K562 (cell line): Measurements from ENCODE around the gene KLB. TPM values are rescaled to one million over a fixed set of nuclear protein-coding genes. Genes with fewer than 3 reads are reported as not detected.
A peak's percentile ranks its signal among the peaks of the same experiment; 100 is the strongest.

Source experiments
- ATAC-seq: fragments of 200-7000 bp; cut with Tn5 transposase; 3 replicates; pipeline ENCODE4 v1.9.1; 2020; ENCODE audit warnings: moderate library complexity
- BruUV-seq: library from RNA; stranded (reverse); fragments of 400-500 nt; replicated peaks from 2 replicates; lab custom pipeline; 2021; lab: Mats Ljungman, UMichigan
- CTCF ChIA-PET: fragments of 300-600 bp; formaldehyde crosslinking; extraction: SDS; loops from one replicate; lab custom pipeline; 2021; ENCODE audit warnings: low intra/inter-chr PET ratio; lab: Yijun Ruan, JAX
- POLR2A ChIA-PET: fragments of 300-600, 350-650 bp; sonication (Branson Sonifier 250); formaldehyde crosslinking; extraction: SDS; loops from one replicate; lab custom pipeline; 2021; ENCODE audit warnings: antibody characterized with exemption, inconsistent platforms; lab: Yijun Ruan, JAX
- DNase-seq, 4 experiments: peaks; one replicate each; pipeline versions ENCODE4 v3.0.0 to v3.0.0-alpha.2; 2011 to 2018; ENCODE audit warnings: low spot score in 3 of 4, mixed read lengths in 3 of 4; ENCODE audit errors: extremely low read depth in 1 of 4
- FAIRE-seq: peaks from 2 replicates; lab custom pipeline; 2011; peaks lifted over from hg19 to GRCh38; lab: Jason Lieb, UNC
- H2AFZ ChIP-seq: 2 replicates; pipeline ENCODE4 v1.6.0; 2011; ENCODE audit warnings: low read depth, low read length, control low read depth, inconsistent platforms
- H3K27ac ChIP-seq: fragments of 200-600 bp; 3 replicates; pipeline ENCODE4 v1.8.0; 2011; ENCODE audit warnings: low read depth, mild to moderate bottlenecking, control low read depth, inconsistent platforms, low read length, moderate library complexity, mixed read lengths; ENCODE audit errors: extremely low read depth
- H3K27me3 ChIP-seq, 2 experiments: fragments of 300-600 bp in 1 of 2; 2 replicates in 1 of 2; 3 replicates in 1 of 2; pipeline versions ENCODE4 v1.6.0 to v1.8.0; 2011; ENCODE audit warnings: inconsistent platforms in 2 of 2, low read length in 2 of 2, mild to moderate bottlenecking in 1 of 2, mixed read lengths in 1 of 2, moderate library complexity in 1 of 2; ENCODE audit not compliant: control insufficient read depth in 2 of 2, insufficient read depth in 2 of 2
- H3K36me3 ChIP-seq: fragments of 300-600 bp; 3 replicates; pipeline ENCODE4 v1.8.0; 2011; ENCODE audit warnings: mild to moderate bottlenecking, low read length, inconsistent platforms; ENCODE audit not compliant: control insufficient read depth, insufficient read depth
- H3K4me1 ChIP-seq, 2 experiments: fragments of 200-600 bp in 1 of 2; replicated peaks in 1 of 2; 2 replicates in 1 of 2; 3 replicates in 1 of 2; pipeline versions ENCODE4 v1.5.1 to v1.8.0; 2011; ENCODE audit warnings: inconsistent platforms in 2 of 2, low read length in 2 of 2, mild to moderate bottlenecking in 1 of 2, mixed read lengths in 1 of 2, moderate library complexity in 1 of 2; ENCODE audit not compliant: control insufficient read depth in 2 of 2, insufficient read depth in 2 of 2
- H3K4me2 ChIP-seq: 2 replicates; pipeline ENCODE4 v1.6.1; 2011; ENCODE audit warnings: low read length, control low read depth, inconsistent platforms, mixed read lengths; ENCODE audit not compliant: insufficient read depth
- H3K4me3 ChIP-seq: fragments of 200-600 bp; sonication (generic), shearing (Covaris generic); 2 replicates; pipeline ENCODE4 v1.5.1; 2016; ENCODE audit warnings: control low read depth, inconsistent platforms
- H3K79me2 ChIP-seq: fragments of 200-600 bp; 3 replicates; pipeline ENCODE4 v1.8.0; 2011; ENCODE audit warnings: low read length, inconsistent platforms; ENCODE audit not compliant: control insufficient read depth, insufficient read depth
- H3K9ac ChIP-seq, 2 experiments: 2 replicates each; pipeline versions ENCODE4 v1.6.0 to v1.6.1; 2011; ENCODE audit warnings: low read depth in 2 of 2, low read length in 2 of 2, control low read depth in 1 of 2, inconsistent platforms in 1 of 2, mild to moderate bottlenecking in 1 of 2, mixed read lengths in 1 of 2; ENCODE audit not compliant: insufficient read depth in 1 of 2
- H3K9me1 ChIP-seq: one replicate; pipeline ENCODE4 v1.6.0; 2011; ENCODE audit warnings: inconsistent platforms, mild to moderate bottlenecking, low read length, moderate library complexity; ENCODE audit not compliant: control insufficient read depth, insufficient read depth
- H3K9me3 ChIP-seq: replicated peaks from 2 replicates; pipeline ENCODE4 v1.5.1; 2011; ENCODE audit warnings: low read depth, low read length, inconsistent platforms; ENCODE audit not compliant: control insufficient read depth, insufficient read depth
- H4K20me1 ChIP-seq: replicated peaks from 2 replicates; pipeline ENCODE4 v1.6.1; 2011; ENCODE audit warnings: low read length, inconsistent platforms, mixed read lengths; ENCODE audit not compliant: control insufficient read depth, insufficient read depth
- BCLAF1 ChIP-seq, 2 experiments: fragments of 450-650 bp in 1 of 2; IDR thresholded peaks; 2 replicates each; pipeline ENCODE4 v1.6.1; 2011 to 2017; ENCODE audit warnings: low read depth in 2 of 2, antibody characterized with exemption in 1 of 2, borderline replicate concordance in 1 of 2, low read length in 1 of 2, mild to moderate bottlenecking in 1 of 2, mixed read lengths in 1 of 2; ENCODE audit not compliant: control insufficient read depth in 1 of 2
- CHD4 ChIP-seq: fragments of 200-600 bp; sonication (generic); IDR thresholded peaks from 3 replicates; pipeline ENCODE4 v1.6.1; 2012; ENCODE audit warnings: low read depth, mild to moderate bottlenecking, mixed read lengths, low read length, inconsistent platforms; ENCODE audit not compliant: insufficient read depth, insufficient replicate concordance, poor library complexity, severe bottlenecking
- E2F6 ChIP-seq, 2 experiments: IDR thresholded peaks; 2 replicates each; pipeline ENCODE4 v1.6.1; 2011; ENCODE audit warnings: borderline replicate concordance in 1 of 2, control low read depth in 1 of 2, low read depth in 1 of 2, low read length in 1 of 2, mild to moderate bottlenecking in 1 of 2, mixed read lengths in 1 of 2, moderate library complexity in 1 of 2; ENCODE audit not compliant: insufficient read depth in 1 of 2, insufficient read length in 1 of 2, poor library complexity in 1 of 2, severe bottlenecking in 1 of 2; ENCODE audit errors: extremely low read depth in 1 of 2
- EZH2 ChIP-seq: IDR thresholded peaks from 2 replicates; pipeline ENCODE4 v1.6.1; 2012; ENCODE audit warnings: low read depth, mild to moderate bottlenecking, inconsistent platforms, low read length, borderline replicate concordance
- HOXB6 ChIP-seq: fragments of 250-450 bp; sonication (Bioruptor Pico); IDR thresholded peaks from 2 replicates; pipeline ENCODE4 v1.5.1; 2022; ENCODE audit warnings: mild to moderate bottlenecking, borderline replicate concordance
- ILK ChIP-seq: fragments of 450-650 bp; IDR thresholded peaks from 2 replicates; pipeline ENCODE4 v1.6.1; 2016; ENCODE audit warnings: missing genetic modification characterization, low read depth, mild to moderate bottlenecking, missing compliant biosample characterization, moderate library complexity, borderline replicate concordance
- LEF1 ChIP-seq: fragments of 450-650 bp; IDR thresholded peaks from 2 replicates; pipeline ENCODE4 v1.6.1; 2016; ENCODE audit warnings: mild to moderate bottlenecking
- MLX ChIP-seq, 2 experiments: fragments of 450-650 bp in 1 of 2; sonication (generic) in 1 of 2; formaldehyde crosslinking; conservative IDR thresholded peaks; 2 replicates each; pipeline versions ENCODE4 v1.4.0 to v1.8.1; 2020 to 2022; ENCODE audit warnings: mild to moderate bottlenecking in 1 of 2, missing genetic modification reagents in 1 of 2
- MTA2 ChIP-seq: fragments of 450-650 bp; IDR thresholded peaks from 2 replicates; pipeline ENCODE4 v1.6.1; 2016; ENCODE audit warnings: low read depth
- PHTF2 ChIP-seq: fragments of 250-450 bp; sonication (Bioruptor Pico); IDR thresholded peaks from 2 replicates; pipeline ENCODE4 v1.5.0; 2021; ENCODE audit warnings: mild to moderate bottlenecking
- POLR2G ChIP-seq: fragments of 200-400 bp; formaldehyde crosslinking; IDR thresholded peaks from 2 replicates; pipeline ENCODE4 v1.6.1; 2017; ENCODE audit warnings: low read depth, mild to moderate bottlenecking, antibody characterized with exemption, low read length, moderate library complexity
- RBFOX2 ChIP-seq: fragments of 200-400 bp; formaldehyde crosslinking; IDR thresholded peaks from 2 replicates; pipeline ENCODE4 v1.6.1; 2017; ENCODE audit warnings: low read depth, mild to moderate bottlenecking, low read length, moderate library complexity
- TEAD4 ChIP-seq, 2 experiments: sonication (generic) in 1 of 2; formaldehyde crosslinking in 1 of 2; IDR thresholded peaks; 2 replicates each; pipeline versions ENCODE4 v1.6.1 to v1.8.0; 2012 to 2022; ENCODE audit warnings: borderline replicate concordance in 1 of 2, inconsistent platforms in 1 of 2, low read length in 1 of 2, mild to moderate bottlenecking in 1 of 2, missing genetic modification reagents in 1 of 2
- ZNF41 ChIP-seq: fragments of 250-450 bp; sonication (Bioruptor Pico); conservative IDR thresholded peaks from 2 replicates; pipeline ENCODE4 v1.4.0; 2020; ENCODE audit warnings: mild to moderate bottlenecking
- WGBS: fragments of 100-300 bp; shearing (Covaris generic); methylation state at CpG from one replicate; pipeline ENCODE4 v1.1.6; 2016; ENCODE audit warnings: low coverage, mixed read lengths; ENCODE audit not compliant: insufficient coverage; ENCODE audit errors: missing lambda C conversion rate; 5-methylcytosine and 5-hydroxymethylcytosine counted together
- in situ Hi-C: fragments of 300-500 bp; cut with MboI; formaldehyde crosslinking; loops from 4 replicates; pipeline ENCODE4 v1.15.0; 2018; ENCODE audit warnings: inconsistent platforms, mixed read lengths
- intact Hi-C: fragments of 100-400 bp; cut with micrococcal nuclease; formaldehyde crosslinking; loops from 2 replicates; pipeline ENCODE4 v1.14.2; 2022
- polyA plus RNA-seq, 8 experiments: library from polyadenylated mRNA; depleted of rRNA in 4 of 8; stranded (reverse) in 5 of 8; unstranded in 3 of 8; fragments of >200 nt; fragmentation: Nextera tagmentation in 2 of 8; fragmentation: Illumina TruSeq in 1 of 8; extraction: Ambion mirVana in 2 of 8; extraction: Trizol in 1 of 8; gene quantifications; 2 replicates each; pipeline versions ENCODE4 v1.2.1 to v1.2.3, GENCODE V29; 2011 to 2014; ENCODE audit warnings: inconsistent platforms in 1 of 8, missing spikeins in 1 of 8
- total RNA-seq, 7 experiments: library from RNA; depleted of rRNA in 6 of 7; stranded (reverse); fragments of >200 nt in 6 of 7; fragmentation: Illumina TruSeq in 2 of 7; extraction: Trizol in 2 of 7; gene quantifications; 2 replicates each; pipeline versions ENCODE4 v1.2.1 to v1.2.3, GENCODE V29; 2011 to 2021; ENCODE audit warnings: low replicate concordance in 1 of 7

KLB gene
- total and polyA plus RNA-seq, 9 of the 15 experiments (the other 6 are each of a cell fraction or from before 2014, with no cell fraction given), result 0.04 to 0.13 TPM; not detected in 7

GRCh38 chr4:39452860-39453587, 46.3 kb downstream of the KLB start:
- DNase-seq (no peak), FAIRE-seq (no peak), ATAC-seq (peak; percentile 10)
- no peak overlapping the region for H3K4me2 ChIP-seq
- intact Hi-C loops (loop anchor here (10.0 kb wide), 1 partner anchor 558 kb away; no protein-coding TSS in a partner anchor), in situ Hi-C loops (no loop called here)
- BruUV-seq, result no TSS peak
- POLR2A ChIA-PET, result interaction anchor here (0.5 to 1.4 kb wide), 6 partner anchors 11 to 523 kb away, joined by 3 to 6 read pairs (median 3); no protein-coding TSS in a partner anchor
- H3K9me3 ChIP-seq, result no peaks in the 10 kb centered on the region
- no peak overlapping the region for H3K4me3 ChIP-seq
- H3K27ac ChIP-seq, result no peak overlapping the region
- H3K9me1 ChIP-seq, result no peaks in the 10 kb centered on the region
- peaks cover 26% of the 10 kb centered on the region; the same call in 1 of the 2 replicates for H4K20me1 ChIP-seq
- H2AFZ ChIP-seq, result no peak overlapping the region
- H3K4me1 ChIP-seq, result peaks cover 3 to 8% of the 10 kb centered on the region in 2 experiments; a peak in 3 of 5 replicates
- H3K79me2 ChIP-seq, result peaks cover 39% of the 10 kb centered on the region
- CTCF ChIA-PET, result no interaction called here
- peaks cover 81% of the 10 kb centered on the region for H3K36me3 ChIP-seq
- H3K9ac ChIP-seq, result no peak overlapping the region
- WGBS, result 90% methylated on average over 11 of the region's 11 CpGs
- no peaks in the 10 kb centered on the region for H3K27me3 ChIP-seq
- TF ChIP-seq LEF1 (no peak), RBFOX2 (0 out of 2 replicates have a peak, but pooled peaks have one; percentile 29), MTA2 (no peak), HOXB6 (no peak), ZNF41 (CRISPR knock-in tag) (0 out of 2 replicates have a peak, but pooled peaks have one; percentile 32), POLR2G (0 out of 2 replicates have a peak, but pooled peaks have one; percentile 18), MLX (CRISPR knock-in tag; conservative IDR thresholded peaks at IDR 0.05) (no peak), BCLAF1 (IDR thresholded peaks at IDR 0.05; ENCODE audit: borderline replicate concordance in 1 of 2, control insufficient read depth in 1 of 2, low read depth in 2 of 2, low read length in 1 of 2) (peak in 1 of 2 experiments; percentile 57; a peak in 1 of 4 replicates), TEAD4 (IDR thresholded peaks at IDR 0.05; ENCODE audit: low read length) (peak; percentile 21; the same call in 1 of the 2 replicates), TEAD4 (CRISPR knock-in tag; IDR thresholded peaks at IDR 0.05; ENCODE audit: borderline replicate concordance) (no peak), E2F6 (IDR thresholded peaks at IDR 0.05; ENCODE audit: borderline replicate concordance in 1 of 2, extremely low read depth in 1 of 2, insufficient read depth in 1 of 2, insufficient read length in 1 of 2, low read depth in 1 of 2, low read length in 1 of 2, poor library complexity in 1 of 2, severe bottlenecking in 1 of 2) (no peak), EZH2 (no peak), PHTF2 (CRISPR knock-in tag) (no peak), ILK (tag) (no peak), CHD4 (no peak)
